H9 (cell line): ENCODE measurements around the gene HACE1. TPM values are rescaled to one million over a fixed set of nuclear protein-coding genes. Genes with fewer than 3 reads are reported as not detected.

Experiments used
- DNase-seq: peaks from one replicate; pipeline ENCODE4 v3.0.0-alpha.2; 2017
- H2AFZ ChIP-seq: one replicate; pipeline ENCODE4 v1.6.1; 2013; ENCODE audit warnings: mild to moderate bottlenecking, low read length, control low read depth, moderate library complexity
- H2AK5ac ChIP-seq: 2 replicates; pipeline ENCODE4 v1.6.1; 2013; ENCODE audit warnings: low read length, control low read depth, mixed read lengths; ENCODE audit not compliant: insufficient read length
- H2BK120ac ChIP-seq: one replicate; pipeline ENCODE4 v1.6.1; 2013; ENCODE audit warnings: low read depth, mild to moderate bottlenecking, low read length, control low read depth, inconsistent platforms; ENCODE audit not compliant: poor library complexity, severe bottlenecking
- H2BK12ac ChIP-seq: 2 replicates; pipeline ENCODE4 v1.6.1; 2013; ENCODE audit warnings: low read length, control low read depth, mixed read lengths, low read depth; ENCODE audit not compliant: insufficient read length
- H2BK15ac ChIP-seq: 2 replicates; pipeline ENCODE4 v1.6.1; 2013; ENCODE audit warnings: low read depth, low read length, control low read depth
- H2BK20ac ChIP-seq: one replicate; pipeline ENCODE4 v1.6.1; 2013; ENCODE audit warnings: low read depth, mild to moderate bottlenecking, low read length, control low read depth, inconsistent platforms; ENCODE audit not compliant: poor library complexity, severe bottlenecking
- H2BK5ac ChIP-seq: 2 replicates; pipeline ENCODE4 v1.6.1; 2013; ENCODE audit warnings: low read length, control low read depth, mixed read lengths; ENCODE audit not compliant: insufficient read length
- H3K14ac ChIP-seq: 2 replicates; pipeline ENCODE4 v1.6.1; 2013; ENCODE audit warnings: low read length, control low read depth; ENCODE audit not compliant: insufficient read depth
- H3K18ac ChIP-seq: 2 replicates; pipeline ENCODE4 v1.6.1; 2013; ENCODE audit warnings: low read depth, mild to moderate bottlenecking, mixed read lengths, low read length, control low read depth; ENCODE audit not compliant: insufficient read length
- H3K23ac ChIP-seq: 2 replicates; pipeline ENCODE4 v1.6.1; 2013; ENCODE audit warnings: low read length, control low read depth, mixed read lengths, low read depth; ENCODE audit not compliant: insufficient read length
- H3K23me2 ChIP-seq: 2 replicates; pipeline ENCODE4 v1.6.1; 2013; ENCODE audit warnings: low read depth, mild to moderate bottlenecking, mixed read lengths, low read length, control low read depth; ENCODE audit not compliant: insufficient read length, poor library complexity, severe bottlenecking
- H3K27ac ChIP-seq: 2 replicates; pipeline ENCODE4 v1.5.1; 2013; ENCODE audit warnings: low read length, control low read depth, mixed read lengths, low read depth; ENCODE audit not compliant: insufficient read length
- H3K27me3 ChIP-seq: 2 replicates; pipeline ENCODE4 v1.6.1; 2013; ENCODE audit warnings: low read length, control low read depth, inconsistent platforms; ENCODE audit not compliant: insufficient read depth
- H3K4ac ChIP-seq: 2 replicates; pipeline ENCODE4 v1.6.1; 2013; ENCODE audit warnings: low read depth, mild to moderate bottlenecking, control low read depth, inconsistent platforms, low read length, moderate library complexity
- H3K4me1 ChIP-seq: 2 replicates; pipeline ENCODE4 v1.6.1; 2013; ENCODE audit warnings: low read length, control low read depth, inconsistent platforms; ENCODE audit not compliant: insufficient read depth
- H3K4me2 ChIP-seq: 2 replicates; pipeline ENCODE4 v1.6.1; 2013; ENCODE audit warnings: low read length, control low read depth, mixed read lengths; ENCODE audit not compliant: insufficient read length, insufficient read depth
- H3K56ac ChIP-seq: 2 replicates; pipeline ENCODE4 v1.6.1; 2013; ENCODE audit warnings: low read depth, mild to moderate bottlenecking, mixed read lengths, low read length, control low read depth; ENCODE audit not compliant: insufficient read length
- H3K79me1 ChIP-seq: 2 replicates; pipeline ENCODE4 v1.6.1; 2013; ENCODE audit warnings: low read depth, mild to moderate bottlenecking, moderate library complexity, low read length, control low read depth, inconsistent platforms; ENCODE audit not compliant: insufficient read depth, poor library complexity, severe bottlenecking
- H3K79me2 ChIP-seq: 2 replicates; pipeline ENCODE4 v1.6.1; 2013; ENCODE audit warnings: low read length, control low read depth, inconsistent platforms; ENCODE audit not compliant: insufficient read depth
- H3K9ac ChIP-seq: 2 replicates; pipeline ENCODE4 v1.6.1; 2013; ENCODE audit warnings: low read length, control low read depth, mixed read lengths; ENCODE audit not compliant: insufficient read length; ENCODE audit errors: extremely low read depth
- H3K9me3 ChIP-seq: one replicate; pipeline ENCODE4 v1.6.1; 2013; ENCODE audit warnings: low read depth, low read length, inconsistent platforms; ENCODE audit not compliant: control insufficient read depth
- H3T11ph ChIP-seq: one replicate; pipeline ENCODE4 v1.6.1; 2013; ENCODE audit warnings: mild to moderate bottlenecking, low read length, control low read depth, inconsistent platforms
- H4K20me1 ChIP-seq: one replicate; pipeline ENCODE4 v1.6.1; 2013; ENCODE audit not compliant: control insufficient read depth, insufficient read length, insufficient read depth
- H4K5ac ChIP-seq: 2 replicates; pipeline ENCODE4 v1.6.1; 2013; ENCODE audit warnings: low read depth, mild to moderate bottlenecking, mixed read lengths, low read length, control low read depth; ENCODE audit not compliant: insufficient read length
- H4K8ac ChIP-seq: replicated peaks from 2 replicates; pipeline ENCODE4 v1.6.1; 2013; ENCODE audit warnings: low read length, control low read depth, mixed read lengths, low read depth; ENCODE audit not compliant: insufficient read length
- H4K91ac ChIP-seq: 2 replicates; pipeline ENCODE4 v1.6.1; 2013; ENCODE audit warnings: low read depth, mild to moderate bottlenecking, moderate library complexity, mixed read lengths, low read length, control low read depth; ENCODE audit not compliant: insufficient read length
- H3K27ac Mint-ChIP-seq, 3 experiments: 2 replicates in 2 of 3; 3 replicates in 1 of 3; pipeline ENCODE4 v1.8.0; 2020 to 2021; ENCODE audit warnings: mixed read lengths in 3 of 3, mild to moderate bottlenecking in 1 of 3, moderate library complexity in 1 of 3
- H3K27me3 Mint-ChIP-seq: 2 replicates; pipeline ENCODE4 v1.8.0; 2021; ENCODE audit warnings: low read depth, mild to moderate bottlenecking, moderate library complexity, mixed read lengths
- H3K36me3 Mint-ChIP-seq, 3 experiments: 2 replicates in 2 of 3; 3 replicates in 1 of 3; pipeline ENCODE4 v1.8.0; 2020 to 2021; ENCODE audit warnings: low read depth in 3 of 3, mixed read lengths in 3 of 3; ENCODE audit not compliant: insufficient read depth in 1 of 3
- H3K4me1 Mint-ChIP-seq, 2 experiments: 2 replicates each; pipeline ENCODE4 v1.8.0; 2020; ENCODE audit warnings: mixed read lengths in 2 of 2
- H3K4me3 Mint-ChIP-seq, 2 experiments: 2 replicates in 1 of 2; 3 replicates in 1 of 2; pipeline ENCODE4 v1.8.0; 2020 to 2021; ENCODE audit warnings: mild to moderate bottlenecking in 2 of 2, mixed read lengths in 2 of 2, moderate library complexity in 1 of 2
- H3K9me3 Mint-ChIP-seq, 2 experiments: 2 replicates in 1 of 2; 3 replicates in 1 of 2; pipeline ENCODE4 v1.8.0; 2020; ENCODE audit warnings: mild to moderate bottlenecking in 2 of 2, mixed read lengths in 2 of 2, moderate library complexity in 1 of 2
- WGBS: extraction: QIAGEN DNeasy Blood & Tissue Kit; methylation state at CpG from one replicate; pipeline ENCODE4 v1.1.7; 2013; ENCODE audit warnings: missing lambda C conversion rate, low lambda C conversion rate, mixed read lengths; ENCODE audit not compliant: insufficient read length; ENCODE audit errors: extremely low coverage; 5-methylcytosine and 5-hydroxymethylcytosine counted together
- total RNA-seq: library from RNA; stranded (reverse); gene quantifications from 2 replicates; pipeline ENCODE4 v1.2.1, GENCODE V29; 2021
- TF ChIP-seq, protein P1 (sequence below): fragments of 200-600 bp; sonication (generic); conservative IDR thresholded peaks from 3 replicates; pipeline ENCODE4 v1.8.0; 2021; ENCODE audit warnings: antibody characterized with exemption, mild to moderate bottlenecking

The HACE1 gene
- total RNA-seq, 1 experiment from 2014 or later: 18.0 TPM

DNA sequence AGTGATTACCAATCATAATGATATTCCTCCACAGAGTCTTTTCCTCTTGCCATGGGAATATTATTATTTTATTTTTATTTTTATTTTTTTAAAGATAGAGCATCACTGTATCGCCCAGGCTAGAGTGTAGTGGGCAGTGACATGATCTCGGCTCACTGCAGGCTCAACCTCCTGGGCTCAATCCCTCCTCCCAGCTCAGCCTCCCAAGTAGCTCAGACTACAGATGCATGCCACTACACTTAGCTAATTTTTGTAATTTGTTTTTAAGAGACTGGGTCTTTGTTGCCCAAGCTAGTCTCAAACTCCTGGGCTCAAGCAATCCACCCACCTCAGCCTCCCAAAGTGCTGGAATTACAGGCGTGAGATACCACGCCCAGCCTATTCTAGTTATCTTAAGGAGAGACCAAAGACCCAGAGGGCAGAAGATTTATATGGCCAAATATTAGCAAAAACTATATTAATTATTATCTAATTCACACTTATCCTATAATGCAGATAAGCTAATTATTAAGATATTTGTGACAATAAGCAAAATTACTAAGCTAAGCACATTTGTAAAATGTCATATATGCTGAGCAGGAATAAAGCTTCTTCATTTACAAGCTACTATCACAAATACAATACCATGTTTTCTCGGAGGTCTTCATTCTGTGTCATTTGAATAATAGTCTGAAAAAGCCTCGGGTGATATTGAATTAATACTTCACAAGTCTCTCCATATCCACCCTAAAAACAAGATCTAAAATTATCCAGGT lies 63.5 kb downstream of the HACE1 start:
- Histone ChIP-seq H3T11ph (no peak overlapping the region), H2BK12ac (no peak overlapping the region), H3K23me2 (no peaks in the 10 kb centered on the region), H4K20me1 (no peaks in the 10 kb centered on the region), H3K18ac (no peak overlapping the region), H2AK5ac (no peak overlapping the region), H3K9me3 (no peaks in the 10 kb centered on the region), H3K9ac (no peak overlapping the region), H3K79me1 (no peaks in the 10 kb centered on the region), H3K23ac (no peak overlapping the region), H3K4ac (no peak overlapping the region), H2BK15ac (no peak overlapping the region), H2BK5ac (no peak overlapping the region), H3K4me2 (no peak overlapping the region), H3K4me1 (no peaks in the 10 kb centered on the region), H2AFZ (no peak overlapping the region), H3K56ac (no peak overlapping the region), H3K14ac (no peak overlapping the region), H3K27ac (no peak overlapping the region), H4K5ac (no peak overlapping the region), H4K8ac (no peak overlapping the region), H3K79me2 (0 out of 2 replicates have a peak, but pooled peaks cover 2% of the 10 kb centered on the region), H3K27me3 (no peaks in the 10 kb centered on the region), H4K91ac (no peak overlapping the region), H2BK120ac (no peak overlapping the region), H2BK20ac (no peak overlapping the region)
- Mint-ChIP-seq H3K4me1 (no peaks in the 10 kb centered on the region), H3K36me3 (peaks cover 8 to 20% (median 18%) of the 10 kb centered on the region in 3 experiments), H3K27me3 (no peaks in the 10 kb centered on the region; the same call in 1 of the 2 replicates), H3K27ac (no peak overlapping the region), H3K9me3 (peaks cover 0 to 3% of the 10 kb centered on the region in 2 experiments; a peak in 2 of 5 replicates), H3K4me3 (no peak overlapping the region)
- TF ChIP-seq, protein P1, sequence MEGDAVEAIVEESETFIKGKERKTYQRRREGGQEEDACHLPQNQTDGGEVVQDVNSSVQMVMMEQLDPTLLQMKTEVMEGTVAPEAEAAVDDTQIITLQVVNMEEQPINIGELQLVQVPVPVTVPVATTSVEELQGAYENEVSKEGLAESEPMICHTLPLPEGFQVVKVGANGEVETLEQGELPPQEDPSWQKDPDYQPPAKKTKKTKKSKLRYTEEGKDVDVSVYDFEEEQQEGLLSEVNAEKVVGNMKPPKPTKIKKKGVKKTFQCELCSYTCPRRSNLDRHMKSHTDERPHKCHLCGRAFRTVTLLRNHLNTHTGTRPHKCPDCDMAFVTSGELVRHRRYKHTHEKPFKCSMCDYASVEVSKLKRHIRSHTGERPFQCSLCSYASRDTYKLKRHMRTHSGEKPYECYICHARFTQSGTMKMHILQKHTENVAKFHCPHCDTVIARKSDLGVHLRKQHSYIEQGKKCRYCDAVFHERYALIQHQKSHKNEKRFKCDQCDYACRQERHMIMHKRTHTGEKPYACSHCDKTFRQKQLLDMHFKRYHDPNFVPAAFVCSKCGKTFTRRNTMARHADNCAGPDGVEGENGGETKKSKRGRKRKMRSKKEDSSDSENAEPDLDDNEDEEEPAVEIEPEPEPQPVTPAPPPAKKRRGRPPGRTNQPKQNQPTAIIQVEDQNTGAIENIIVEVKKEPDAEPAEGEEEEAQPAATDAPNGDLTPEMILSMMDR: no peak
- DNase-seq: no peak
- WGBS: no CpG with 5 or more reads among the region's 6 CpGs
